ENCODE data around the gene ZNF644. TPM values are rescaled to one million over a fixed set of nuclear protein-coding genes. Genes with fewer than 3 reads are reported as not detected.

The ZNF644 gene
- polyA plus RNA-seq, 1 of the 3 experiments (the other 2 are of a cell fraction) = 5.6 TPM

GRCh38 chr1:90989990-90990389 lies 31.8 kb downstream of the ZNF644 start (continued):
- TF ChIP-seq RAD21 (IDR thresholded peaks at IDR 0.05; ENCODE audit: low read length) (no peak), MEF2A (IDR thresholded peaks at IDR 0.05; ENCODE audit: borderline replicate concordance, low read depth) (no peak), FOXM1 (IDR thresholded peaks at IDR 0.05; ENCODE audit: low read depth) (no peak), JUND (IDR thresholded peaks at IDR 0.05) (no peak), FOSL2 (IDR thresholded peaks at IDR 0.05; ENCODE audit: borderline replicate concordance, low read depth) (no peak), FOXJ3 (CRISPR knock-in tag; IDR thresholded peaks at IDR 0.05) (no peak), PBX3 (IDR thresholded peaks at IDR 0.05) (no peak), RXRA (IDR thresholded peaks at IDR 0.05; ENCODE audit: borderline replicate concordance, low read depth) (no peak), YY1 (IDR thresholded peaks at IDR 0.05; ENCODE audit: low read depth) (no peak)

GRCh38 chr1:90989302-90989701 lies 32.5 kb downstream of the ZNF644 start:
- TF ChIP-seq GATA2 (CRISPR knock-in tag; IDR thresholded peaks at IDR 0.05) = no peak
- TF ChIP-seq RCOR1 (IDR thresholded peaks at IDR 0.05; ENCODE audit: low read length) = no peak
- no peak for TF ChIP-seq TCF12 (IDR thresholded peaks at IDR 0.05)
- TF ChIP-seq YY1 (IDR thresholded peaks at IDR 0.05; ENCODE audit: low read depth) = no peak
- TF ChIP-seq TEAD4 (IDR thresholded peaks at IDR 0.05; ENCODE audit: borderline replicate concordance, insufficient read depth) = no peak
- no peak for TF ChIP-seq MEF2A (IDR thresholded peaks at IDR 0.05; ENCODE audit: borderline replicate concordance, low read depth)
- TF ChIP-seq ELF1 (IDR thresholded peaks at IDR 0.05) = no peak
- no peak for TF ChIP-seq IRF3 (IDR thresholded peaks at IDR 0.05; ENCODE audit: low read depth, low read length)
- TF ChIP-seq PBX3 (IDR thresholded peaks at IDR 0.05) = no peak
- TF ChIP-seq TAF1 (IDR thresholded peaks at IDR 0.05; ENCODE audit: borderline replicate concordance, low read depth, low read length) = no peak
- no peak for TF ChIP-seq RAD21 (IDR thresholded peaks at IDR 0.05; ENCODE audit: low read length)
- TF ChIP-seq USF1 (IDR thresholded peaks at IDR 0.05; ENCODE audit: borderline replicate concordance, low read depth) = no peak
- no peak for TF ChIP-seq NRF1 (IDR thresholded peaks at IDR 0.05; ENCODE audit: low read depth, low read length)
- Histone ChIP-seq H3K27ac (ENCODE audit: low read depth in 2 of 2, low read length in 1 of 2) (no peak overlapping the region), H3K9me3 (no peaks in the 10 kb centered on the region; the same call in 1 of the 2 replicates), H3K4me1 (ENCODE audit: control insufficient read depth in 1 of 2, insufficient read depth in 2 of 2, low read depth in 1 of 2, low read length in 1 of 2) (no peaks in the 10 kb centered on the region; a peak in 1 of 4 replicates), H3K79me2 (ENCODE audit: insufficient read depth) (peaks cover 100% of the 10 kb centered on the region), H4K20me1 (ENCODE audit: insufficient read depth) (peaks cover 85% of the 10 kb centered on the region), H2AFZ (ENCODE audit: low read depth) (no peak overlapping the region), H3F3A (replicated peaks; ENCODE audit: insufficient read depth) (peaks cover 10% of the 10 kb centered on the region), H3K4me3 (ENCODE audit: low read depth in 2 of 2, low read length in 1 of 2) (no peak overlapping the region), H3K36me3 (replicated peaks in 1 of 2; ENCODE audit: control insufficient read depth in 1 of 2, insufficient read depth in 2 of 2, low read length in 1 of 2) (peaks cover 2 to 39% of the 10 kb centered on the region in 2 experiments), H3K9me2 (no peaks in the 10 kb centered on the region), H3K27me3 (ENCODE audit: insufficient read depth) (no peaks in the 10 kb centered on the region), H3K4me2 (no peak overlapping the region), H3K9ac (no peak overlapping the region)
- 98% methylated on average over 4 of the region's 4 CpGs for WGBS (ENCODE audit: low lambda C conversion rate)
- no peak for DNase-seq
- POLR2A ChIA-PET = interaction anchor here (0.7 kb wide), 1 partner anchor 11 kb away, joined by 3 read pairs; no protein-coding TSS in a partner anchor
- CTCF ChIA-PET = no interaction called here
